ENCODE data around the gene BTG3. TPM values are rescaled to one million over a fixed set of nuclear protein-coding genes. Genes with fewer than 3 reads are reported as not detected.

The BTG3 gene, protein sequence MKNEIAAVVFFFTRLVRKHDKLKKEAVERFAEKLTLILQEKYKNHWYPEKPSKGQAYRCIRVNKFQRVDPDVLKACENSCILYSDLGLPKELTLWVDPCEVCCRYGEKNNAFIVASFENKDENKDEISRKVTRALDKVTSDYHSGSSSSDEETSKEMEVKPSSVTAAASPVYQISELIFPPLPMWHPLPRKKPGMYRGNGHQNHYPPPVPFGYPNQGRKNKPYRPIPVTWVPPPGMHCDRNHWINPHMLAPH
- 64.9 TPM for total RNA-seq

GRCh38 chr21:17612565-17613241 is at the start of gene BTG3:
Gene BTG3, minus strand, starts transcription at chr21:17612901. Its CDS starts 3,757 bp downstream, at chr21:17609144.
- DNase-seq = peak; percentile 93

GRCh38 chr21:17660862-17661261 is 48.2 kb upstream of the BTG3 start:
- DNase-seq = no peak

GRCh38 chr21:17660452-17660851 is 47.8 kb upstream of the BTG3 start:
- no peak for DNase-seq

GRCh38 chr21:17658931-17659330 is 46.2 kb upstream of the BTG3 start:
- DNase-seq = no peak

GRCh38 chr21:17651526-17651925 is 38.8 kb upstream of the BTG3 start:
- DNase-seq = no peak

GRCh38 chr21:17650292-17650691 is 37.6 kb upstream of the BTG3 start:
- DNase-seq = no peak

- no peak for DNase-seq
Observed at GRCh38 chr21:17646790-17647189, 34.1 kb upstream of the BTG3 start.

GRCh38 chr21:17644186-17644585 is 31.5 kb upstream of the BTG3 start:
- no peak for DNase-seq

DNA sequence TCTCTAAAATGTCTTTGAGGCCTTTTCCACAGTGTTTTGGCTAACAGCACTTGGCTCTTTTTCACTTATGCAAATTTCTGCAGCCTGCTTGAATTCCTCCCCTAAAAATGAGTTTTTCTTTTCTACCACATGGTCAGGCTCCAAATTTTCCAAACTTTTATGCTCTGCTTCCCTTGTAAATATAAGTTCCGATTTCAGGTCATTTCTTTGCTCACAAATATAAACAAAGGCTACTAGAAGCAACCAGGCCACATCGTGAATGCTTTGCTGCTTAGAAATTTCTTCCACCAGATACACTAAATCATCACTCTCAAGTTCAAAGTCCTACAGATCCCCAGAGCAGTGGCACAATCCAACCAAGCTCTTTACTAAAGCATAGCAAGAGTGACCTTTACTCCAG is 28.1 kb upstream of the BTG3 start:
- DNase-seq = no peak

DNA sequence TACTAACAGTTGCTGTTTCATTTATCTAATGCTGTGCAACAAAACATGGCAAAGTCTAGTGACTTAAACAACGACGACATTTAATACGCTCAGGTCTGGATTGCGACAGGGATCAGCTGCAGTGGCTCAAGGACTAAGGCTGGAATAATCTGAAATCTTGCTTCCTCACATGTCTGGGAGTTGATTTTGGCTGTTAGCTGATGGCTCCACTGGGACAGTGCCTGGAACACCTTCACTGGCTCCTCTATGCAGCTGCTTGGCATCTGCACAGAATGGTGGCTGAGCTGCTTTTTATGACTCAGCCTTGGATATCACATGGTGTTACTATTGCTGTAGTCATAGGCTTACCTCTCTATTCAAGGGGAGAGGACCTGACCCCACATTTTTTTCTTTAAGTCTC is 24.0 kb upstream of the BTG3 start:
- DNase-seq = peak; percentile 7

DNA sequence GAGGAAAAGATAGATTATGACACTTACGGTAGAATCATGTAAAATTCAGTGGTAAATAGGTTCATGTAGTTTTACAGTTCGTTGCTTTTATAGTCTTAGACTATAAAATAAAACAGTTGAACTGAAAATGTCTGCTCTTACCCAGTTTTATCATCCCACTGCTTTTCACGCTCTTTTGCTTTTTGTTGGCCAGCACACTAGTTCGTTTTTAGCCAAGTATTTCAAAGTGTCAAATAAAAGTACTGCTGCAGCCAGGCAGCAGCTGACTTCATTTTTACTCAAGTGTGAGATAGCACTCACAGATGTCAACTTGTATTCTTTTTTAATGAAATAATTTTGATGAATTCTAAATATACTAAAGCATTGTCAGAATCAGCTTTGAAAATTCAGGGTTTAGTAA is 18.5 kb upstream of the BTG3 start:
- peak; percentile 15 for DNase-seq

DNA sequence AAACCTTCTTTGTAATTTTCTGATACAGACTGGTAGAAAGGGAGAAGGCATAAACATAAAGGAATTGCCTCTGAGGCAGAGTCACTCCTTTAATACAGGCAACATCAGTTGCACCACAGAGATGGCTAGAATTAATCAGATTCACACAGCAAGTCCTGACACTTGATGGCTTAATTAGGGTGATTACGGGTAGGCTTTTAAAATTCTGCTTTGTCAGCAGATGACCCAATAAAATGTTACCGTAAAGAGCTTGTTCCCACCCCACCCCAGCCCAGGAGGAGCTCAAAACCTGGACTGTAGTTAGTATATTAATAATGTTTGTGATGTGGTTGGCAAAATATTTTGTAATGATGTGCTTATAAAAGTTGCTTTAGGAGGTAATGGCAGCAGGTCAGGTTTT is 9.3 kb upstream of the BTG3 start:
- DNase-seq = no peak

DNA sequence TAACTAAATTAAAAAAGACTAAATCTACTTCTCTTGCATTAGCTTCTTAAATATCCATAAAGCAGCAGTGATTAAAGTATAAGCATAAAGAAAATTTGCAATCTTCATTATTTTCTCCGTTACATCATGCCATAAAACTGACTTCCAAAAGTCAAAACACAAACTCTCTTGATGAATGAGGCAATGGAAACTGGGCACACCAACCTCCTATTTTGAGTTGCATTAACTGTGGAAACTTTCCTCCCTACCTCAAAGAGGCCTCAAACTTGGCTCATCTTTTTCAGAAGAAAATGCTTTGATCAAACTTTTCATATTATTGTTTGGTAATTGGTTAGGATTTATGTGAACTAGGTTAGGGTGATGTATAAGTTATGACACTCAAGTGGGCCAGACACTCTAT is 4.1 kb upstream of the BTG3 start:
- peak; percentile 64 for DNase-seq

- peak; percentile 67 for DNase-seq
Observed at GRCh38 chr21:17613242-17613676, 558 bp upstream of the BTG3 start.

DNA sequence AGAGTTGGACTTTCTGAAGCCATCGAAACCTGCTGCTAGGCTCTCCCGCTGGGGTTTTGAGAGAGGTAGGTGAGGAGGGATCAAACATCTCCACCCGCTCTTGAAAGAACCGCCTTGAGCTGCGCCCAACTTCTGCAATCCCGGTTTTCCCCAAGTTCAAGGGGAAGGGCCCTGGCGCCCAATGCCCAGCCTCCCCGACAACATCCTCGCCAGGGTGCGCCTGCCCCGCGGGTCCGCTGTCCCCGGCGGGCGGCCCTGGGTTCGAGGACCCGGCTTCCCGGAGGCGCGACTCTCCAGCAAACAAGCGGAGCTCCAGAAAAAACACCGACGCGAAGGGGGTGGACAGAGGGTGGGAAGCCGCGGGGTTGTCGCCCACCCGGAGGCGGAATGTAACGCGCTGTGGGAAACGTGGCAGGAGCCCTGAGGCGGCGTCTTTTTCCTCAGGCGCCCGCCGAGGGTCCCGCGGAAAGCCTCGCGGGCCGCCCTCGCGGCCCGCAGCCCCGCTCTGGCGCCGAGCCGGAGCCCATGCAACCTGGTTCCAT is 607 bp downstream of the BTG3 start:
- peak; percentile 67 for DNase-seq

DNA sequence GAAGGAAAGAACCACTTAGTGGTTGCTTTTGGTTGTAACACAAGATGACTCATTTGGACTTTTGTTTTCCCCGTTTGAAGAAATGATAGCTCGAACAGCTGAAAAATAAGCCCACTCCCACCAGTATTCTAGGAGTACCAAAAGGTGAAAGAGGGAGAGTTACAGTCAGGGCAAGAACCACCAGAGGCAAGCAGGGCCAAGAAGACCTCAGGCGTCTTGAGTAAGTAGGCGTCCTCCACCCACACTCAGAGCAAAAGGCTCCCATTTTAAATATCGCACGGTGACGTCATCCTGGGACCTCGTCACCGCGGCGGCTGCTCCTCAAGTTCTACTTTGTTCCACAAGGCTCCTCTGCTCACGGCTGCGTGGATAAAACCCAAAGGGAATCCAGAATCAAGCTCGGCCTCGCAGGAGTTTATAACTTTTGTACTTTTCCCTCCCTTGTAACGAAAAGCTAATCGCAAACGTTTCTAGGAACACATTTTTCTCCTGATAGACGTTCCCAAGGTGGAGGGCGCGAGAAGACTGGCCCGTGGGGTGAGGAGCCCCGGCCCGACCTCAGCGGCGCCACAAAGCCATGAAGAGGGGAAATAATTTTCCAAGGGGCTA is 1.2 kb downstream of the BTG3 start:
- DNase-seq = peak; percentile 95

DNA sequence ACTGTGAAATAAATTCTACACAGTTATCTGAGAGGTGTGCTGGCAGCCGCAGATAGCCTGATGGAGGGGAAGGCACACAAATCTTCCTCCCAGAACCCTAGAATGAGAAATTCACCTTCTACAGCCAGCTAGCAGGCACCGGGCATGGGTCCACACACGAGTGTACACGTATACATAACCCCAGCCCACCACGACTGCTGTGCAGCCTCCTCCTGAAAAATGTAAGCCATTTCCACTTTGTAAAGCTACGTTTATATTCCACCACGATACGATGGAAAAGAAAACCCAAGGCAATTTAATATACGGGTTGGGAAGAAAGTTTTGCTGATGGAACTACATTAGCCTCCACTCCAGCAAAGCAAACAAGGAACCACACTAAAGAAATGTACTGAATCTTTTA is 1.8 kb downstream of the BTG3 start:
- DNase-seq = no peak

DNA sequence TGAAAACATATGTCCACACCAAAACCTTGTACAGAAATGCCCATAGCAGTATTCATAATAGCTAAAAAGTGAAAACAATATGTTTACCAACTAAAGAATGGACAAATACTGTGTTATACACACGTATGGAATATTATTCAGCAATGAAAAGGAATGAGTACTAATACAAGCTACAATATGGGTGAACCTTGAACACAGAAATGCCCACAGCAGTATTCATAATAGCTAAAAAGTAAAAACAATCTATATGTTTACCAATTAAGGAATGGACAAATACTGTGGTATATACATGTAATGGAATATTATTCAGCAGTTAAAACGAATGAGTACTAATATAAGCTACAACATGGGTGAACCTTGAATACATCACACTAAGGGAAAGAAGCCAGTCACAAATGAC is 3.0 kb downstream of the BTG3 start:
- no peak for DNase-seq

GRCh38 chr21:17607684-17608083 is 5.0 kb downstream of the BTG3 start:
- no peak for DNase-seq

GRCh38 chr21:17602874-17603273 is 9.8 kb downstream of the BTG3 start:
- DNase-seq = no peak

DNA sequence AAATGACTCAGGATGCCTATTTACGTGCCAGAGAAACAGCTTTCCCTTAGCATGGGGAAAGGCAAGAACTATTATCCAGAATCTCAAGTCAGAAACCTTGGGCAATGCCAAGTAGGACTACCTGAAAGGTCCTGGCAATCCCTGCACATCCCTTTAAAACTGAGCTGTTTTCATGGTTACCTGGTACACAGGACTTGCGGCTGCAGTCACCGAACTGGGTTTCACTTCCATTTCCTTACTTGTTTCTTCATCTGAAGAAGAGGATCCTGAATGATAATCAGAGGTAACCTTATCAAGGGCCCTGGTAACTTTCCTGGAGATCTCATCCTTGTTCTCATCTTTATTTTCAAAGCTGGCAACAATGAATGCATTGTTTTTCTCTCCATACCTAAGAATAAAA is 14.3 kb downstream of the BTG3 start:
- DNase-seq = no peak

DNA sequence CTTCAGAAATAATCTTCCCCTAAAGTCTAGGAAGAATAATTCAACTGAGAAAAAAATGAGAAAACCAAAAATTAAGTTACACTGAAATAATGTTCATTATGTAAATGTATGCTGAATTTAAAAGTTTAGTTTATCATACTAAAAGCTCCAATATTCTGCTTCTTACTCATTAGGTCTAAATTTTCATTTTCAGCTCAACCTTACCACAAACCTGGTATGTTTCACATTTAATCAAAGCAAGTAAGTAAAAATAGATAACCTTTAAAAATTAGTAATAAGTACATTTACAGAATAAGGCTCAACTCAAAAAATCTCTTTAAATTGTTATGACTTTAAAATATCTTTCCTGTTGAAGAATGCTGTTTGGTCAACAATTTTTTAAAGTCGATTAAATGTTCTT is 15.0 kb downstream of the BTG3 start:
- no peak for DNase-seq

GRCh38 chr21:17590430-17590829 is 22.3 kb downstream of the BTG3 start:
- no peak for DNase-seq
